GM23338 (cell line): Measurements from ENCODE around the gene XYLT1. TPM values are rescaled to one million over a fixed set of nuclear protein-coding genes. Genes with fewer than 3 reads are reported as not detected.

ENCODE experiments used
- ATAC-seq: fragments of 200-7000 bp; cut with Tn5 transposase; 3 replicates; pipeline ENCODE4 v1.9.1; 2020
- DNase-seq: peaks from one replicate; pipeline ENCODE4 v3.0.0-alpha.2; 2015; ENCODE audit warnings: low spot score
- H2AFZ ChIP-seq: fragments of 200-600 bp; sonication (generic); 2 replicates; pipeline ENCODE4 v1.8.0; 2016; ENCODE audit warnings: antibody characterized with exemption, mild to moderate bottlenecking, moderate library complexity
- H3F3A ChIP-seq: fragments of 200-600 bp; sonication (generic); replicated peaks from 2 replicates; pipeline ENCODE4 v1.8.0; 2017; ENCODE audit warnings: antibody characterized with exemption, mixed run types, low read depth
- H3K27ac ChIP-seq: fragments of 200-600 bp; sonication (generic); 2 replicates; pipeline ENCODE4 v1.6.1; 2016; ENCODE audit warnings: low read depth
- H3K27me3 ChIP-seq: fragments of 200-600 bp; sonication (generic); 2 replicates; pipeline ENCODE4 v1.8.0; 2016; ENCODE audit warnings: mild to moderate bottlenecking, mixed run types, moderate library complexity; ENCODE audit not compliant: insufficient read depth
- H3K36me3 ChIP-seq: fragments of 200-600 bp; sonication (generic); 2 replicates; pipeline ENCODE4 v1.8.0; 2016; ENCODE audit warnings: mild to moderate bottlenecking; ENCODE audit not compliant: insufficient read depth
- H3K4me1 ChIP-seq: fragments of 200-600 bp; sonication (generic); 2 replicates; pipeline ENCODE4 v1.8.0; 2016; ENCODE audit warnings: mild to moderate bottlenecking, moderate library complexity; ENCODE audit not compliant: insufficient read depth
- H3K4me2 ChIP-seq: fragments of 200-600 bp; sonication (generic); 2 replicates; pipeline ENCODE4 v1.7.1; 2017; ENCODE audit warnings: mixed run types
- H3K4me3 ChIP-seq: fragments of 200-600 bp; sonication (generic); 2 replicates; pipeline ENCODE4 v1.6.1; 2016; ENCODE audit warnings: mixed run types
- H3K79me2 ChIP-seq: fragments of 200-600 bp; sonication (generic); replicated peaks from 2 replicates; pipeline ENCODE4 v1.8.0; 2017; ENCODE audit warnings: mild to moderate bottlenecking; ENCODE audit not compliant: insufficient read depth
- H3K9me2 ChIP-seq: fragments of 200-600 bp; sonication (generic); 2 replicates; pipeline ENCODE4 v1.8.0; 2017; ENCODE audit not compliant: insufficient read depth
- H4K20me1 ChIP-seq: fragments of 200-600 bp; sonication (generic); replicated peaks from 2 replicates; pipeline ENCODE4 v1.8.0; 2017; ENCODE audit warnings: mild to moderate bottlenecking; ENCODE audit not compliant: insufficient read depth
- H3K27ac Mint-ChIP-seq: 2 replicates; pipeline ENCODE4 v1.8.0; 2020; ENCODE audit warnings: inconsistent platforms, mild to moderate bottlenecking, moderate library complexity, mixed read lengths
- H3K27me3 Mint-ChIP-seq: 3 replicates; pipeline ENCODE4 v1.8.0; 2022; ENCODE audit warnings: low read depth, mild to moderate bottlenecking, moderate library complexity, mixed read lengths, inconsistent platforms; ENCODE audit not compliant: insufficient read depth, poor library complexity
- H3K36me3 Mint-ChIP-seq: 3 replicates; pipeline ENCODE4 v1.8.0; 2021; ENCODE audit warnings: low read depth, mild to moderate bottlenecking, inconsistent platforms, moderate library complexity, mixed read lengths
- H3K4me1 Mint-ChIP-seq: 3 replicates; pipeline ENCODE4 v1.8.0; 2020; ENCODE audit warnings: mild to moderate bottlenecking, inconsistent platforms, mixed read lengths
- H3K4me3 Mint-ChIP-seq: 3 replicates; pipeline ENCODE4 v1.8.0; 2021; ENCODE audit warnings: moderate library complexity, mild to moderate bottlenecking, inconsistent platforms, mixed read lengths
- H3K9me3 Mint-ChIP-seq: 3 replicates; pipeline ENCODE4 v1.8.0; 2020; ENCODE audit warnings: moderate library complexity, mild to moderate bottlenecking, inconsistent platforms, mixed read lengths
- CTCF ChIP-seq, 2 experiments: fragments of 200-600 bp in 1 of 2; sonication (generic) in 1 of 2; conservative IDR thresholded peaks; 2 replicates each; pipeline versions ENCODE4 v1.5.1 to v1.6.1; 2016 to 2017; ENCODE audit warnings: antibody characterized with exemption in 2 of 2, low read depth in 2 of 2, mild to moderate bottlenecking in 2 of 2, moderate library complexity in 1 of 2
- JUNB ChIP-seq: IDR thresholded peaks from one replicate; pipeline ENCODE4 v1.6.1; 2016; ENCODE audit warnings: antibody characterized with exemption; ENCODE audit not compliant: unreplicated experiment
- REST ChIP-seq: IDR thresholded peaks from one replicate; pipeline ENCODE4 v1.6.1; 2018; ENCODE audit warnings: antibody characterized with exemption; ENCODE audit not compliant: unreplicated experiment
- ZNF462 ChIP-seq: fragments of 250-450 bp; sonication (Bioruptor Pico); IDR thresholded peaks from 2 replicates; pipeline ENCODE4 v1.5.0; 2020; ENCODE audit warnings: mild to moderate bottlenecking, moderate library complexity
- polyA plus RNA-seq: library from polyadenylated mRNA; unstranded; fragments of >200 nt; fragmentation: Nextera tagmentation; extraction: Ambion mirVana; gene quantifications from 2 replicates; pipeline ENCODE4 v1.2.1, GENCODE V29; 2016
- total RNA-seq: library from RNA; depleted of rRNA; stranded (reverse); fragments of >200 nt; shearing (Covaris generic); gene quantifications from 2 replicates; pipeline ENCODE4 v1.2.3, GENCODE V29; 2014

The XYLT1 gene
- total and polyA plus RNA-seq, 2 experiments from 2014 or later = 3.5 to 24.7 TPM

- Histone ChIP-seq H3K4me1 (peaks cover 19% of the 10 kb centered on the region; the same call in 1 of the 2 replicates), H3K4me2 (no peak overlapping the region), H3K4me3 (no peak overlapping the region), H3K79me2 (peaks cover 11% of the 10 kb centered on the region), H3K36me3 (no peaks in the 10 kb centered on the region), H3K27ac (no peak overlapping the region), H3K9me2 (no peaks in the 10 kb centered on the region), H4K20me1 (no peaks in the 10 kb centered on the region; the same call in 1 of the 2 replicates), H2AFZ (no peak overlapping the region), H3K27me3 (no peaks in the 10 kb centered on the region), H3F3A (no peaks in the 10 kb centered on the region)
- Mint-ChIP-seq H3K4me1 (peaks cover 30% of the 10 kb centered on the region), H3K9me3 (no peaks in the 10 kb centered on the region), H3K36me3 (no peaks in the 10 kb centered on the region; the same call in 1 of the 3 replicates), H3K27ac (no peak overlapping the region), H3K4me3 (no peak overlapping the region), H3K27me3 (no peaks in the 10 kb centered on the region)
- no peak for TF ChIP-seq JUNB
- peak; percentile 56 for TF ChIP-seq REST
- DNase-seq (no peak), ATAC-seq (peak; percentile 65)
Measured at GRCh38 chr16:17311333-17312093, 159.2 kb downstream of the XYLT1 start.

GRCh38 chr16:17309510-17309909 lies 161.2 kb downstream of the XYLT1 start:
- Histone ChIP-seq H4K20me1 (no peaks in the 10 kb centered on the region; the same call in 1 of the 2 replicates), H3K4me3 (no peak overlapping the region), H3K36me3 (no peaks in the 10 kb centered on the region), H3F3A (no peaks in the 10 kb centered on the region), H3K27me3 (no peaks in the 10 kb centered on the region), H3K4me1 (peaks cover 33% of the 10 kb centered on the region), H3K27ac (no peak overlapping the region; the same call in 1 of the 2 replicates), H2AFZ (no peak overlapping the region), H3K9me2 (no peaks in the 10 kb centered on the region), H3K4me2 (peak overlapping the region; percentile 56), H3K79me2 (no peaks in the 10 kb centered on the region; the same call in 1 of the 2 replicates)
- H3K36me3 Mint-ChIP-seq = no peaks in the 10 kb centered on the region; the same call in 2 of the 3 replicates
- H3K27me3 Mint-ChIP-seq = peaks cover 6% of the 10 kb centered on the region
- peaks cover 44% of the 10 kb centered on the region for H3K4me1 Mint-ChIP-seq
- DNase-seq (no peak), ATAC-seq (no peak)
- H3K4me3 Mint-ChIP-seq = no peak overlapping the region
- no peak for TF ChIP-seq ZNF462 (CRISPR knock-in tag)
- no peak for TF ChIP-seq JUNB
- no peak for TF ChIP-seq CTCF (conservative IDR thresholded peaks at IDR 0.05; ENCODE audit: low read depth in 2 of 2)
- no peaks in the 10 kb centered on the region for H3K9me3 Mint-ChIP-seq
- 0 out of 2 replicates have a peak overlapping the region, but pooled peaks have one; percentile 38 for H3K27ac Mint-ChIP-seq
